Measurements from ENCODE around the gene MAP3K6. TPM values are rescaled to one million over a fixed set of nuclear protein-coding genes. Genes with fewer than 3 reads are reported as not detected.
A peak's percentile ranks its signal among the peaks of the same experiment; 100 is the strongest.

The MAP3K6 gene
- total and polyA plus RNA-seq, 7 experiments from 2014 or later = 5.9 to 17.0 (median 14.2) TPM

- Mint-ChIP-seq H3K4me3 (peak overlapping the region; percentile 74 to 93 (median 88)), H3K27me3 (no peaks in the 10 kb centered on the region), H3K9me3 (no peaks in the 10 kb centered on the region), H3K27ac (peak overlapping the region in 6 of 9 donors; percentile 66 to 90 (median 73)), H3K36me3 (no peaks in the 10 kb centered on the region), H3K4me1 (peaks cover 21 to 52% (median 41%) of the 10 kb centered on the region in 7 donors)
- peak overlapping the region; percentile 61 for H3K4me3 ChIP-seq (ENCODE audit: low read length)
- ChIA-PET CTCF (interaction anchor here (0.6 to 2.6 kb wide), 12 partner anchors 8 to 297 kb away, joined by 3 to 18 read pairs (median 4); partner anchors contain the start of gene SYTL1), POLR2A (interaction anchor here (0.6 to 2.1 kb wide), 7 partner anchors 9 to 43 kb away, joined by 3 to 14 read pairs (median 6); partner anchors contain the start of gene FCN3)
- DNase-seq (peak in 8 of 9 donors; percentile 38 to 88 (median 52)), ATAC-seq (peak; percentile 56)
- H3K36me3 ChIP-seq (ENCODE audit: control insufficient read depth in 2 of 3, insufficient read depth in 3 of 3, low read length in 3 of 3) = no peaks in the 10 kb centered on the region
- H3K4me1 ChIP-seq (ENCODE audit: control insufficient read depth in 2 of 2, insufficient read depth in 2 of 2, low read length in 2 of 2) = peaks cover 13 to 17% of the 10 kb centered on the region in 2 donors
- peak overlapping the region; percentile 60 for H3K27ac ChIP-seq (ENCODE audit: low read depth, low read length)
- intact Hi-C loops (cut with micrococcal nuclease) = loop anchor here (1.0 to 2.0 kb wide), 3 partner anchors 17 to 33 kb away; partner anchors contain the start of genes CD164L2 (in 1 of the 2) and SYTL1 (in 1 of the 2)
- no peaks in the 10 kb centered on the region for H3K27me3 ChIP-seq (ENCODE audit: control insufficient read depth in 2 of 2, insufficient read depth in 2 of 2, low read length in 2 of 2)
- H3K9me3 ChIP-seq (ENCODE audit: control insufficient read depth in 2 of 3, low read length in 3 of 3) = no peaks in the 10 kb centered on the region
Measured at GRCh38 chr1:27366113-27366410, 699 bp downstream of the MAP3K6 start.

DNA sequence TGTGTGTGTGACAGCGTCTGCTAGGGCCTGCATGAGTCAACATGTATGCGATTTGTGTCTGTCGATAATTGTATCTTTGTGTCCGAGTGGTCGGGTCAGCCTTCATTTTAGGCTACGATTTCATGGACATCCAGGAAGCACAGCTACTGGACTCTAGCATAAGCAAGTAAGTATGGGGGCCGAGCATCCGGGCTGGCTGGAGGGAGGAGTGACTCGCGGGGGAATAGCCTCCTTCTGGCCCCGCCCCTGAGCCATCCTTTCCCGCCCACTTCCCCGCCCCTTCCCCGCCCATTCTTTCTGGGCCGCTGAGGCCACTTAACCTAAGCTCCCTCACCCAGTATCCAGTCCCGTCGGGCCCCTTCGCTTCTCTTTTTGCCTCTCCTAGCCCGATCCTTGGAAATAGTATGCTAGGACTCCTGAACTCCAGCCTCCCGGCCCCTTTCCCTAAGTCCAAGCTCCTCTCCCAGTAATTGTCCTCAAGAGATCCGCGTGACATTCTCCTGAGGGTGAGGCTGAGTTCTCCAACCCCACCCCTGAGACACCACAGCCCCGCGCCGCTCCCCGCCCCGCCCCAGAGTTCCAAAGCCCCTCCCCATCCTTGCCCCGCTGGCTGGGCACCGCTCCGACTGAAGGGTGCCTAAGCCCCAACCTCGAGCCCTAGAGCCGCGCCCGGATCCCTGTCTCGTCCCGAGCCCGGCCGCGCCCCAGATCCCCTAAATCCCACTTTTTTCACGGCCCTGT is 1.2 kb downstream of the MAP3K6 start:
- H3K36me3 ChIP-seq (ENCODE audit: control insufficient read depth in 2 of 3, insufficient read depth in 3 of 3, low read length in 3 of 3) = no peaks in the 10 kb centered on the region
- Mint-ChIP-seq H3K9me3 (no peaks in the 10 kb centered on the region), H3K4me3 (peak overlapping the region; percentile 74 to 93 (median 88)), H3K27ac (peak overlapping the region; percentile 54 to 90 (median 73)), H3K27me3 (no peaks in the 10 kb centered on the region), H3K36me3 (no peaks in the 10 kb centered on the region), H3K4me1 (peaks cover 21 to 55% (median 42%) of the 10 kb centered on the region in 7 donors)
- intact Hi-C loops (cut with micrococcal nuclease) = loop anchor here (1.0 to 2.0 kb wide), 8 partner anchors 8 to 43 kb away; partner anchors contain the start of genes CD164L2 (in 2 of the 2), GPR3 (in 2 of the 2), TMEM222 (in 2 of the 2) and SYTL1 (in 1 of the 2)
- CTCF ChIA-PET = interaction anchor here (0.6 to 2.6 kb wide), 14 partner anchors 8 to 297 kb away, joined by 3 to 18 read pairs (median 4); partner anchors contain the start of gene SYTL1
- no peaks in the 10 kb centered on the region for H3K9me3 ChIP-seq (ENCODE audit: control insufficient read depth in 2 of 3, low read length in 3 of 3)
- H3K27ac ChIP-seq (ENCODE audit: low read depth, low read length) = peak overlapping the region; percentile 60
- DNase-seq (peak; percentile 48 to 77 (median 67)), ATAC-seq (peak; percentile 78)
- POLR2A ChIA-PET = interaction anchor here (0.6 to 2.1 kb wide), 8 partner anchors 8 to 43 kb away, joined by 3 to 14 read pairs (median 6); partner anchors contain the start of gene FCN3
- H3K27me3 ChIP-seq (ENCODE audit: control insufficient read depth in 2 of 2, insufficient read depth in 2 of 2, low read length in 2 of 2) = no peaks in the 10 kb centered on the region
- H3K4me3 ChIP-seq (ENCODE audit: low read length) = peak overlapping the region; percentile 61
- H3K4me1 ChIP-seq (ENCODE audit: control insufficient read depth in 2 of 2, insufficient read depth in 2 of 2, low read length in 2 of 2) = peaks cover 13 to 17% of the 10 kb centered on the region in 2 donors

DNA sequence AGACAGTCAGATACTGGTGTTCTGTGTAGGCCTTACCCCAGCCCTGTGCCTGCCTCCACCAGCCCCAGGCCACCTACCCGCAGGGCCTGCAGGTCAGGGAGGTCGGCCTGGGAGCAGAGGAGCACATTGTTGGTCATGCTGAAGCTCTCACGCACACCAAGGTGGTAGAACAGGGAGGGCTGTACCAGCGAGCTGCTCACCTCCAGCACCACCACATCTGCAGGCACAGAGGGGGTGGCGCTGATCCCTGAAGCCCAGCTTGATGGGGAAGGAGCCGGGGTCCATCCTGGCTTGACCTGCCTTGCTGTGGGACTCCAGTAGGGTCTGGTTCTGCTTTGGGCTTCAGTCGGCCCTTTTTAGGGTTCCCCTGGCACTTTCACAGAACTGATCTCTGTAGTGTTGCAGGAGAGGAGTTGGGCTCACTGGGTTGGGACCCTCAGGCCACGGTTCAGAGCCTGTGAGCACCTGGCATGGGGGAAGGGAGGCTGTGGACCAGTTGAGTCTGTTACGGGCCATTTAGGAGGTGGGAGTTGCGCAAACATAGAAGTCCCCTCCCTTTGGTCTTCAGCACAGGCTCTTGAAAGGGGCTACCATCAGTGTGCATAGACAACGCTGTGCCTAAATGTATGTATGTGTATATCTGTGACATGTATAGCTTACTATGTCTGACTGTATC is 1.9 kb downstream of the MAP3K6 start:
- DNase-seq = no peak
- intact Hi-C loops (cut with micrococcal nuclease) = loop anchor here (1.0 kb wide), 6 partner anchors 8 to 43 kb away; partner anchors contain the start of genes GPR3 (in 2 of the 2), TMEM222 (in 2 of the 2) and CD164L2 (in 1 of the 2)
- ChIA-PET CTCF (interaction anchor here (0.6 to 2.6 kb wide), 8 partner anchors 7 to 298 kb away, joined by 3 to 18 read pairs (median 4); partner anchors contain the start of gene SYTL1), POLR2A (interaction anchor here (1.3 to 2.1 kb wide), 3 partner anchors 7 to 32 kb away, joined by 6 to 14 read pairs (median 6); no protein-coding TSS in a partner anchor)
- Mint-ChIP-seq H3K27me3 (no peaks in the 10 kb centered on the region), H3K36me3 (peaks cover 0 to 2% (median 0%) of the 10 kb centered on the region in 5 donors), H3K9me3 (peaks cover 0 to 3% (median 0%) of the 10 kb centered on the region in 11 donors), H3K4me3 (peak overlapping the region; percentile 74 to 93 (median 88)), H3K27ac (peak overlapping the region in 7 of 9 donors; percentile 48 to 90 (median 66)), H3K4me1 (peaks cover 23 to 57% (median 45%) of the 10 kb centered on the region in 7 donors)
- no peaks in the 10 kb centered on the region for H3K27me3 ChIP-seq (ENCODE audit: control insufficient read depth in 2 of 2, insufficient read depth in 2 of 2, low read length in 2 of 2)
- peak overlapping the region; percentile 61 for H3K4me3 ChIP-seq (ENCODE audit: low read length)
- no peaks in the 10 kb centered on the region for H3K9me3 ChIP-seq (ENCODE audit: control insufficient read depth in 2 of 3, low read length in 3 of 3)
- ATAC-seq = no peak
- peak overlapping the region; percentile 60 for H3K27ac ChIP-seq (ENCODE audit: low read depth, low read length)
- peaks cover 17 to 20% of the 10 kb centered on the region in 2 donors for H3K4me1 ChIP-seq (ENCODE audit: control insufficient read depth in 2 of 2, insufficient read depth in 2 of 2, low read length in 2 of 2)
- H3K36me3 ChIP-seq (ENCODE audit: control insufficient read depth in 2 of 3, insufficient read depth in 3 of 3, low read length in 3 of 3) = no peaks in the 10 kb centered on the region

DNA sequence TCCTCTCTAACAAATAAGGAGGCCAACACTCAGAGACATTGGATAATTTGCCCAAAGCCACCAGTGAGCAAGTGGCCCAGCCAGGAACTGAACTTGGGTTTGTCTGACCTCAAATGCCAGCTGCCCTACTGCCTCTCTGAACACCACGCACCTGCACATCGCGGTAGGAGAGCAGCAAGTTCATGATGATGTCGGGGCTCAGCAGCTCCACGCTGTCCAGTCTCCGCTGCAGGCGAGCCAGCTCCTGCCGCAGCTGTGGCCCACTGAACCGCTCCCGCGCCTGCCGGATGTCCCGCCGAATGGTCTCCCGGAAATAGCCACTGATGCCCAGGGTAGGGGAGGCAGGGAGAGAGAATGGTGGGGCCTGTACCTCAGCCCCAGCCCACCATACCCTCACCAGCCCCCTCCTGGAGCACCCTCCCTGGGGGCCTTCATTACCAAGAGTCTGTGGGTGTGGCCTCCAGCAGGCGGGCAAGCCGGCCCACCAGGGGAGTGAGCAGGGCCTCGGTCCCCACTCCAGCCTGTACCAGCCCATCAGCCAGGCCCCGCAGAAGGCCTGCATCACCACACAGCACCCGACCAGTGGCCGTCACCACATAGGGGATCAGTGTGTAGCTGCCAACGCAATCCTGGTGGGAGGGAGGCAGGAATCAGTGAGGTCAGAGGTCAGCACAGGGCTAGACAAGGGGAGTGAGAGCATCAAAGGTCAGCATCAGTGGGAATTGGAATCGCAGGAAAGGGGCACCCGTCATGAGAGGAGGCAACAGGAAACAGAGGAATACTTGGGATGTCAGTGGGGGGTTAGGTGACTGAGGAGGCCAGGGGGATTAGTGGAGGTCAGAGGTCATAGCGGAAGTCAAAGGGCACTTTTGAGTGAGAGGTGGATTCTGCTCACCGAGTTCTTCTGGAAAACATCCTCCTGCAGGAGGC is 2.7 kb downstream of the MAP3K6 start:
- DNase-seq = no peak
- Mint-ChIP-seq H3K4me3 (peak overlapping the region in 5 of 10 donors; percentile 3 to 38 (median 35)), H3K9me3 (peaks cover 0 to 3% (median 0%) of the 10 kb centered on the region in 11 donors), H3K4me1 (peaks cover 23 to 57% (median 45%) of the 10 kb centered on the region in 7 donors), H3K27me3 (no peaks in the 10 kb centered on the region), H3K27ac (peak overlapping the region in 2 of 9 donors; percentile 52 to 72), H3K36me3 (peaks cover 0 to 2% (median 0%) of the 10 kb centered on the region in 5 donors)
- intact Hi-C loops (cut with micrococcal nuclease) = no loop called here
- Histone ChIP-seq H3K27me3 (ENCODE audit: control insufficient read depth in 2 of 2, insufficient read depth in 2 of 2, low read length in 2 of 2) (no peaks in the 10 kb centered on the region), H3K4me3 (ENCODE audit: low read length) (no peak overlapping the region), H3K4me1 (ENCODE audit: control insufficient read depth in 2 of 2, insufficient read depth in 2 of 2, low read length in 2 of 2) (peaks cover 23 to 25% of the 10 kb centered on the region in 2 donors), H3K27ac (ENCODE audit: low read depth, low read length) (no peak overlapping the region), H3K36me3 (ENCODE audit: control insufficient read depth in 2 of 3, insufficient read depth in 3 of 3, low read length in 3 of 3) (no peaks in the 10 kb centered on the region), H3K9me3 (ENCODE audit: control insufficient read depth in 2 of 3, low read length in 3 of 3) (no peaks in the 10 kb centered on the region)
- CTCF ChIA-PET = interaction anchor here (1.9 kb wide), 1 partner anchor 32 kb away, joined by 8 read pairs; no protein-coding TSS in a partner anchor
- POLR2A ChIA-PET = interaction anchor here (1.3 kb wide), 1 partner anchor 21 kb away, joined by 6 read pairs; no protein-coding TSS in a partner anchor
- no peak for ATAC-seq

DNA sequence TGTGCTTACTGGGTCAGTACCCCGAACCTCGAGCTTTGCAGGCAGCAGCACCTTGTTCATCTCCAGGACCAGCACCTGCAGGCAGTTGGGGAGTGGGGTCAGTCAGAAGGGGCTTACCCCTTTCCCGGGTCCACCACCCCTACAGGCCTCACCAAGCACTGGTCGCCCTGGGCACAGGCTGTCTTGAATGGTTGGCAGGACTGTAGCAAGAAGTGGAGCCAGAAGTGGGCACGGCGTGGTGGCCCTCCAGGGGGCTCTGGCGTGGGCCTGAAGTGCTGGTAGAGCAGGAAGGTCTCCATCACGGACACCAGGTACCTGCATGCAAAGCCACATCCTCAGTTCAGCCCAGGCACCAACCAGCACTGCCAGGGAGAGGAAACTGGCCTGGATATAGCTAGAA is 5.2 kb downstream of the MAP3K6 start:
- no peaks in the 10 kb centered on the region for H3K9me3 ChIP-seq (ENCODE audit: control insufficient read depth in 2 of 3, low read length in 3 of 3)
- ATAC-seq = no peak
- intact Hi-C loops (cut with micrococcal nuclease) = no loop called here
- Mint-ChIP-seq H3K36me3 (peaks cover 0 to 4% (median 0%) of the 10 kb centered on the region in 5 donors), H3K27me3 (no peaks in the 10 kb centered on the region), H3K27ac (no peak overlapping the region), H3K4me1 (peaks cover 23 to 58% (median 49%) of the 10 kb centered on the region in 7 donors), H3K4me3 (peak overlapping the region in 5 of 10 donors; percentile 53 to 70 (median 68)), H3K9me3 (peaks cover 0 to 3% (median 0%) of the 10 kb centered on the region in 11 donors)
- H3K4me1 ChIP-seq (ENCODE audit: control insufficient read depth in 2 of 2, insufficient read depth in 2 of 2, low read length in 2 of 2) = peaks cover 34 to 37% of the 10 kb centered on the region in 2 donors
- H3K4me3 ChIP-seq (ENCODE audit: low read length) = no peak overlapping the region
- no peaks in the 10 kb centered on the region for H3K27me3 ChIP-seq (ENCODE audit: control insufficient read depth in 2 of 2, insufficient read depth in 2 of 2, low read length in 2 of 2)
- no peaks in the 10 kb centered on the region for H3K36me3 ChIP-seq (ENCODE audit: control insufficient read depth in 2 of 3, insufficient read depth in 3 of 3, low read length in 3 of 3)
- DNase-seq = no peak
- ChIA-PET CTCF (interaction anchor here (0.9 to 2.4 kb wide), 2 partner anchors 29 to 62 kb away, joined by 3 to 8 read pairs; no protein-coding TSS in a partner anchor), POLR2A (interaction anchor here (1.0 to 1.6 kb wide), 2 partner anchors 8 to 249 kb away, joined by 3 to 5 read pairs; no protein-coding TSS in a partner anchor)
- no peak overlapping the region for H3K27ac ChIP-seq (ENCODE audit: low read depth, low read length)
